HL-60 (cell line): ENCODE data around the gene FIG4.

Experiments used
- DNase-seq, 2 experiments: peaks; one replicate each; pipeline ENCODE4 v3.0.0-alpha.2; 2010 to 2020; ENCODE audit warnings: low read depth in 1 of 2, low spot score in 1 of 2
- H3K27ac ChIP-seq: fragments of 250-450 bp; sonication (Bioruptor Pico); replicated peaks from 2 replicates; pipeline ENCODE4 v1.5.1; 2020; ENCODE audit warnings: mild to moderate bottlenecking, moderate library complexity
- H3K27me3 ChIP-seq: fragments of 250-450 bp; sonication (Bioruptor Pico); 2 replicates; pipeline ENCODE4 v1.5.1; 2021; ENCODE audit warnings: mild to moderate bottlenecking, moderate library complexity; ENCODE audit not compliant: insufficient read depth, poor library complexity, severe bottlenecking
- H3K4me3 ChIP-seq: replicated peaks from 2 replicates; pipeline ENCODE4 v1.5.1; 2011; ENCODE audit warnings: mild to moderate bottlenecking, control low read depth, low read length; ENCODE audit not compliant: insufficient read depth
- CTCF ChIP-seq: IDR thresholded peaks from one replicate; pipeline ENCODE4 v1.5.1; 2011; ENCODE audit warnings: low read length, control low read depth, inconsistent platforms; ENCODE audit not compliant: insufficient read depth
- GABPA ChIP-seq: IDR thresholded peaks from 2 replicates; pipeline ENCODE4 v1.6.1; 2012; ENCODE audit warnings: low read depth
- POLR2AphosphoS5 ChIP-seq: IDR thresholded peaks from 2 replicates; pipeline ENCODE4 v1.6.1; 2012; ENCODE audit warnings: low read depth
- REST ChIP-seq: IDR thresholded peaks from 2 replicates; pipeline ENCODE4 v1.6.1; 2012; ENCODE audit warnings: low read depth; ENCODE audit not compliant: insufficient replicate concordance
- SPI1 ChIP-seq: IDR thresholded peaks from 2 replicates; pipeline ENCODE4 v1.6.1; 2012; ENCODE audit warnings: low read depth, mild to moderate bottlenecking, borderline replicate concordance
- long read RNA-seq: library from polyadenylated mRNA; unstranded; transcript quantifications from one replicate; pipeline ENCODE4 v2.0.0, GENCODE V29; 2020

Gene FIG4
- long read RNA-seq, transcript FIG4-201 (23 exons, 3,011 nt), result major isoform, 149 of 183 reads
- long read RNA-seq, partial matches to known transcripts, result 14 of 183 reads
- long read RNA-seq, other reads (novel, unspliced or antisense), result 20 of 183 reads

GRCh38 chr6:109690737-109691621, at the start of gene FIG4, which contains the start of gene AK9:
FIG4 (plus strand) TSS chr6:109691296; CDS start chr6:109691436, 140 bp downstream.
AK9 (minus strand) TSS chr6:109691202; CDS start chr6:109675745, 15,457 bp downstream.
- no peaks in the 10 kb centered on the region for H3K27me3 ChIP-seq
- TF ChIP-seq POLR2AphosphoS5, result peak; percentile 49; the same call in 1 of the 2 replicates
- TF ChIP-seq SPI1, result peak; percentile 65; the same call in 1 of the 2 replicates
- no peak for TF ChIP-seq CTCF
- TF ChIP-seq GABPA, result no peak
- no peak for TF ChIP-seq REST
- H3K4me3 ChIP-seq, result peak within 1 kb of the TSS; percentile 98
- peak within 1 kb of the TSS; percentile 76 for H3K27ac ChIP-seq
- DNase-seq, result peak; percentile 85 to 96

DNA sequence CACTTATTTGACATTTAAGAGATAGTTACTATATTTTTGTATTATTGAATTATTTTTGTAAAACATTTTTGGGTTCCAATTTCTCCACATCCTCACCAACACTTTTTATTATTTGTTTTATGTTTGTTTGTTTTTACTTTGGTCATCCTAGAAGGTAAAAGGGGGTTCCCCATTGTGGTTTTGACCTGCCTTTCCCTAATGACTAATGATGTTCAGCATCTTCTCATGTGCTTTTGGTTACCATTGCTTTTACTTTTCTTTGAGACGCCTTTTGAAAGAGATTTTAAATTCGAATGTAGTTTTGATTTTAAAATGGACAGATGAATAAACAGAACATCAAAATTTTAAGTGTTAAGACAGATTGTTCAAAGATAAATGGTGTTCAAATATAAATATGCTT, 47.0 kb upstream of the FIG4 start:
- no peak overlapping the region for H3K4me3 ChIP-seq
- TF ChIP-seq REST (no peak), CTCF (no peak), SPI1 (no peak), POLR2AphosphoS5 (no peak), GABPA (no peak)
- no peaks in the 10 kb centered on the region for H3K27me3 ChIP-seq
- no peak for DNase-seq
- H3K27ac ChIP-seq, result no peak overlapping the region

GRCh38 chr6:109653264-109653663, 37.8 kb upstream of the FIG4 start:
- TF ChIP-seq SPI1 (no peak), CTCF (no peak), GABPA (no peak), POLR2AphosphoS5 (no peak), REST (no peak)
- no peak overlapping the region for H3K27ac ChIP-seq
- H3K4me3 ChIP-seq, result no peak overlapping the region
- DNase-seq, result no peak
- H3K27me3 ChIP-seq, result no peaks in the 10 kb centered on the region
